Activated naive CD8-positive, alpha-beta T cell (primary cell): ENCODE measurements around the gene ZNF329.
A peak's percentile ranks its signal among the peaks of the same experiment; 100 is the strongest.

Experiments
- H3K27ac Mint-ChIP-seq: one replicate; pipeline ENCODE4 v1.8.0; 2021; ENCODE audit warnings: mixed read lengths
- H3K27me3 Mint-ChIP-seq: one replicate; pipeline ENCODE4 v1.8.0; 2021; ENCODE audit warnings: mixed read lengths
- H3K36me3 Mint-ChIP-seq: one replicate; pipeline ENCODE4 v1.8.0; 2021; ENCODE audit warnings: mixed read lengths
- H3K4me1 Mint-ChIP-seq: one replicate; pipeline ENCODE4 v1.8.0; 2021; ENCODE audit warnings: low read depth, mixed read lengths
- H3K4me3 Mint-ChIP-seq: one replicate; pipeline ENCODE4 v1.8.0; 2021; ENCODE audit warnings: mild to moderate bottlenecking, mixed read lengths
- H3K9me3 Mint-ChIP-seq: one replicate; pipeline ENCODE4 v1.8.0; 2021; ENCODE audit warnings: low read depth, mixed read lengths

ZNF329 gene

DNA sequence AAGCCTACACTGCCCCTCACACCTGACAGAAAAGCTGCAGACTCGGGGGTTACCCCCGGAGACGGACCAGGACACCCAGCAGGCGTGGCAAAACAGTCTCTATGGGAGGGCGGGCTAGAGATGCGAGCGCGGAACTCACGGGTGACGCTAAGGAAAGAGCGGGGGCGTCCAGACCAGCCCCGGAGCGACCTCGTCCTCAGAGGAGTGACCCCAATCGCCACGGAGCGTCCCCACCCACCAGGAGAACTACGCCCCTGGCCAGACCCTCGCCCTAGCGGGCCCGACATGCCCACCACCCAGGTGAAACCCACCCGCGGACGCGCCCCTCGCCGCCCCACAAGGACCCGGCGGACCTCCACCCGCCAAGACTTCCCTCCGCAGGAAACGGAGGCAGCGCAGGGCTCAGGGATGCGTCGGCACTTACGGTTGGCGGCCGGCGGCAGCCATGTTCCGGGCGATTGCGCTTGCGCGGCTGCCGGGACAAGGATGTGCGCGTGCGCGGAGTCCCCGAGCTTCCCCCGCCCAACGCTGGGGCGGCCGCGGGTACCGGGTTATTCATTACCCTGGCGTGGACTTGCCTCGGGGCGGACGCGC is at the start of gene ZNF329:
TSS of gene ZNF329 (minus strand) at position 462 of the 594 bp plus-strand sequence. CDS start 21,286 bp downstream, outside the sequence.
- H3K36me3 Mint-ChIP-seq = peaks cover 12% of the 10 kb centered on the region
- H3K4me1 Mint-ChIP-seq = peaks cover 21% of the 10 kb centered on the region
- H3K4me3 Mint-ChIP-seq = peak within 1 kb of the TSS; percentile 96
- H3K9me3 Mint-ChIP-seq = no peaks in the 10 kb centered on the region
- peak within 1 kb of the TSS; percentile 94 for H3K27ac Mint-ChIP-seq
- no peaks in the 10 kb centered on the region for H3K27me3 Mint-ChIP-seq

DNA sequence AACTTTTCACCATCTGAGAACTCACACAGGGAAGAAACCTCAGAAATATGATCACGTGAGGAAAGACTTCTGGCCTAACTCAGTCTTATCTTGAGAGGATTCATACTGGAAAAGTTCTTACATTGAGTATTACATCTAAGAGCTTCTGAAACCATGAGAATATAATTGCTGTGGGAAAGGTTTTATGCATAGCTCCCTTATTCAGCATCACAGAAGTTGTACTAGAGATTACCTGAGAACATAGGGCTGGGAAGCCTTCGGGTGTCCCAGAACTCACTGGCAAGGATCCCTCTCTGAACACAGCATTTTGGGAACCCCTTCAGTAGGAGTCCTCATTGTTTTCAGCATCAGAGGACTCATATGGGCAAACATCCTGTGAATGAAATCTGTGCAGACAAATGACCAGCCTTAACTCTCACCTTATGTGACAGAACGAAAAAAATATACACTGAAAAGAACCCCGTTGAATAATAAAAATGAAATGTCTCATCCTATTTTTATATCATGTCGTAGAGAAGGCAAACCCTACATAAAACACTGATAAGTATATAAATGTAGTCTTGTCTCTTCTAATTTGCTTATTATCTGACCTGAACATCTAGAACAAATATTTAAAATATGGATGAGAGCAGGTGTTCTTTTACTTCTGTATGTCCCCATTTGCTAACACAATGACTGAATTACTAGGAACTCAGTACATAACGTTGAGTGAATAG is 46.5 kb upstream of the ZNF329 start:
- Mint-ChIP-seq H3K36me3 (peaks cover 58% of the 10 kb centered on the region), H3K4me3 (no peak overlapping the region)

GRCh38 chr19:58183817-58184215 is 33.2 kb upstream of the ZNF329 start:
- peaks cover 10% of the 10 kb centered on the region for H3K9me3 Mint-ChIP-seq
- peak overlapping the region; percentile 96 for H3K27ac Mint-ChIP-seq
- peaks cover 20% of the 10 kb centered on the region for H3K4me1 Mint-ChIP-seq
- H3K27me3 Mint-ChIP-seq = no peaks in the 10 kb centered on the region
- H3K36me3 Mint-ChIP-seq = peaks cover 45% of the 10 kb centered on the region
- peak overlapping the region; percentile 91 for H3K4me3 Mint-ChIP-seq

More for the DNA sequence above, 46.5 kb upstream of the ZNF329 start:
- Mint-ChIP-seq H3K4me1 (no peaks in the 10 kb centered on the region), H3K27me3 (no peaks in the 10 kb centered on the region), H3K27ac (peak overlapping the region; percentile 10), H3K9me3 (peaks cover 28% of the 10 kb centered on the region)

DNA sequence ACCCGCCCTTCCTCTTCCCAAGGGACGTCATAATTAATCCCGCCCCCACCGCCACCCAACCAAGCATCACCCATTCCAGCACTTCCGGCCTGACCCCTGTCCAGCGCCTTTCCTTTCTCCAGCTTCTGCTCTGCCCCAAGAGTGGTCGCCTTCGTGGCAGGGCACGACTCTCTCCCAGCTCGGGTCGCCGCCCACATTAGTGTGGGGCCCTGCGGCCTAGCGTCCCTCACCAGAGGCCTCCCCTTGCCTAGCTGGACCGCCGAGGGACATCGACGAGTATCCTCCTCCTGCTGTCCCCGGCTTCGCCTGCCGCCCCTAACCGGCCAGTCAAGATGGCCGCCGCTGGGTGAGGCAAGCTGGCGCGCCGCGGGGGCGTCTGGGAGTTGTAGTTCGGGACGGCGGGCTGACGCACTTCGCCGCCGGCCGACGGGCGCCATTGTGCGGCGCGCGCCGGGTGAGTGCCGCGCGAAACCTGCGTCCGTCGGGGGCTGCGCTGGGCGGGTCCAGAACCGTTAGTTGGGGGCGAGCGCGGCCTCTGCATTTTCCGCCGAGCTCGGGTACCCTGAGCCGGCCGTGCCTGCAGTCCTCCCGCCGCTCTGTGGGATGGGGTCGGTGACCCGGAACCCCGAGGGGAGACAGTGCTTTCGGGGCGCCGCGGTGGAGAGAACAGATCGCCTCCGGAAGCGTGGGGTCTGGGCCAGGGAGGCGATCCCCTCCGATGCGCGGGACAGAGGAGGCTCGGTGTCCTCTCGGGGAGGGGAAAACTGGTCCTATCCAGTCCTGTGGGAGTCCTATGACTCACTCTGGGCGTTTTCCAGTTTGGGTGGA is 32.6 kb upstream of the ZNF329 start, which contains the start of gene ZNF274:
TSS of gene ZNF274 (plus strand) at position 73 of the 828 bp plus-strand sequence. CDS start 905 bp downstream, outside the sequence.
- peaks cover 46% of the 10 kb centered on the region for H3K36me3 Mint-ChIP-seq
- H3K4me1 Mint-ChIP-seq = peaks cover 20% of the 10 kb centered on the region
- H3K4me3 Mint-ChIP-seq = peak within 1 kb of the TSS; percentile 91
- H3K9me3 Mint-ChIP-seq = peaks cover 9% of the 10 kb centered on the region
- peak within 1 kb of the TSS; percentile 96 for H3K27ac Mint-ChIP-seq
- H3K27me3 Mint-ChIP-seq = no peaks in the 10 kb centered on the region

DNA sequence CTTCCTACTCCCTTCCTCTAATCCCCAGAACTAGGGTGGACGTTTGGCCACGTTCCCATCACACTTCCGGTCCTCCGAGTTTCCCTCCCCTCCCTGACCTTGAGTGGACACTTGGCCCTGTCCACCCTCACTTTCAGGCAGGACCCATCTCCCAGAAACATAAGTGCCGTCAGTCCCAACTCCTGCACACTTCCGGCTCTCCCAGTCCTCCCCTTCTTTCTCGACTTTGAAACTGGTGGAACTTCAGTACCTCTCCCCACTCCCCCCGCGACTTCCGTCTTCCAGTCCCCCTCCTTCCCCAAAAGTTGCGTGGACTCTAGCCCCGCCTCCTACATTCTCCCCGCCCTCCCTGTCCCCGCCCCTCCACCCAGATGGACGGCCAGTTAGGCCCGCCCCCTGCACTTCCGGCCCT is 32.0 kb upstream of the ZNF329 start:
- H3K4me1 Mint-ChIP-seq = peaks cover 20% of the 10 kb centered on the region
- H3K9me3 Mint-ChIP-seq = peaks cover 9% of the 10 kb centered on the region
- peak overlapping the region; percentile 91 for H3K4me3 Mint-ChIP-seq
- peaks cover 43% of the 10 kb centered on the region for H3K36me3 Mint-ChIP-seq
- H3K27ac Mint-ChIP-seq = peak overlapping the region; percentile 96
- H3K27me3 Mint-ChIP-seq = no peaks in the 10 kb centered on the region

DNA sequence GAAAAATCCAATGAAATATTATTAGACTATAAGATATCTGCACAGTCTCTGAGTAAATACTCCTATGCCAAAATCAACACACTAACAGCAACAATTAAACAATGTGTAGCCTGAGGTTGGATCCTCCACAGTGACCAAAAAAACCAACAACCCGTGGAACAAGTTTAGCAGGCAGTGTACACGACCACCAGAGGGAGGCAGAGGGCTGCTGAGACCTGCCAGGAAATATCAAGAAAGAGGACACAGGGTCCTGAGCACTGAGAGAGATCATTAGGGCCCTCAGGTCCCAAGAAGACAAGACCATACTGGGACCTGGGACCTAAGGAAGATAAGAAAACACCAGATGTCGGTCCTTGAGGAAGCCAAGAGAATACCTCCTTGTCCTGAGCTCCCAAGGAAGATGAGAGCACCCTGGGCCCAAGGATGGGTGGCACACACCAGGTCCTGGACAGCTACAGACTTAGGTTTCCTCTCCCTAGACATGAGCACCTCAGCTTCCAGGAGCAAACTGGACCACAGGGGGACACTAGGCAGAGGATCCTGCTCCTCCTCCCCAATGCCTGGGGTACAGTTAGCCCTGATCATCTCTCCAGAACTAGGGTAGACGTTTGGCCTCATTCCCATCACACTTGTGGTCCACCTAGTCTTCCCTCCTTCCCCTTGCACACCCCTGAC is 31.4 kb upstream of the ZNF329 start:
- peaks cover 44% of the 10 kb centered on the region for H3K36me3 Mint-ChIP-seq
- H3K9me3 Mint-ChIP-seq = peaks cover 9% of the 10 kb centered on the region
- H3K4me3 Mint-ChIP-seq = peak overlapping the region; percentile 91
- H3K27me3 Mint-ChIP-seq = no peaks in the 10 kb centered on the region
- peaks cover 20% of the 10 kb centered on the region for H3K4me1 Mint-ChIP-seq
- H3K27ac Mint-ChIP-seq = peak overlapping the region; percentile 96

DNA sequence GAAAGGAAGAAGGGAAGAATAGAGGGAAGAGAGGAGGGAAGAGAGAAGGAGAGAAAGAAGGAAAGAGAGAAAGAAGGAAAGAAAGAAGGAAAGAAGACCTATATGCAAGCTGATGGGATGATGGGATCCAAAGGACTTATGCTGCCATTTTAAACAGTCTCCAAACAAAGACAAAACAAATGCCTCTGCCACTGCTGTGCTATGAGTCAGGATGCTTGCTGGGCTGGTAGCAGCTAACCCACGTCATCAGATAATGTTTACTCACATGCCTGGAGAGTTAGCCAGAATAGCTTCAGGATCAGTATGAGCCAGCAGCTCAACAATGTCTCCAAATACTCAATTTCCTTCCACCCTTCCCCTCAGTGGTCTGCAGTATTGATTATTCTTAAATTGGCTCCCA is 20.3 kb upstream of the ZNF329 start:
- H3K4me1 Mint-ChIP-seq = no peaks in the 10 kb centered on the region
- H3K4me3 Mint-ChIP-seq = no peak overlapping the region
- peaks cover 2% of the 10 kb centered on the region for H3K27me3 Mint-ChIP-seq
- peaks cover 20% of the 10 kb centered on the region for H3K36me3 Mint-ChIP-seq
- no peak overlapping the region for H3K27ac Mint-ChIP-seq
- H3K9me3 Mint-ChIP-seq = peaks cover 13% of the 10 kb centered on the region

DNA sequence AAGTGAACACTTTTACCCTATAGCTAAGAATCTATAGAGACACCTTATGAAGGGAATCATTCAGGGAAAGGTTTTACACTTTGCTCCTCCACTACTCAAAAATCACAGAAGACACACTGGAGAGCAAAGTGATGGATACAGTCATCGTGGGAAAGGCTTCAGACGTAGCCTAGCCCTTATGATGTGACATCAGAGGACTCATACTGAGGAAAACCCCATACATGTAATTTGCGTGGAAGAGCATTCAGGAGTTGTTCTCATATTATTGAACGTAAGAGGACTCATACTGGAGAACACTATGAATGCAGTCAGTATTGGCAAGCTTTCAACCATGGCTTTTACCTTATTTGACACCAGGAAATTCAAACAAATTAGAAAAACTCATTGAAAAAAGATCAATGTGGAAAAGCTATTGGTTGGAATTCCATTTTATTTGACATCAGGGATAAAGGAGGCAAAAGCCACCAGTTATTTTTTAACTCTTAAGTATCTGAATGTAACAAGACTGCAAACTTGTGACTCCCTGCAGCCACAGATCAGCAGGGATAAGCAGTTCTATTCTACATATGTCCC is 16.2 kb upstream of the ZNF329 start:
- Mint-ChIP-seq H3K36me3 (peaks cover 28% of the 10 kb centered on the region), H3K4me1 (no peaks in the 10 kb centered on the region), H3K27ac (no peak overlapping the region), H3K4me3 (no peak overlapping the region), H3K9me3 (peaks cover 17% of the 10 kb centered on the region), H3K27me3 (no peaks in the 10 kb centered on the region)

DNA sequence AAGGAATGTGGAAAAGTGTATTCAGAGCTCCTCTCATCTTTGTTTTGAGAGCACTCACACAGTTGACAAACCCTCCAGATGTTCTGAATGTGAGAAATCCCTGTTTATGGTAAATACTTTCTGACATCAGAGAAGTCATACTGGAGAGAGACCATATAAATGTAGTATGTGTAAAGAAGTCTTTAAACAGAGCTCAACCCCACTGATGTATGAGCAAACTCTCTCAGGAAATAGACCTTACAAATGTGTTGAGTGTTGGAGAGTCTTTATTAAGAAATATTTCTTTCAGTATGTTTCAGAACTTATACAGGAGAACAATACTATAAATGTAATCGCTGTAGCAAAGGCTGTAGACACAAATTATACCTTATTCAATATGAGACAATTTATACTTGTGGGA is 15.7 kb upstream of the ZNF329 start:
- H3K4me3 Mint-ChIP-seq = no peak overlapping the region

GRCh38 chr19:58157045-58157728 is 6.6 kb upstream of the ZNF329 start:
- peaks cover 4% of the 10 kb centered on the region for H3K9me3 Mint-ChIP-seq
- H3K36me3 Mint-ChIP-seq = peaks cover 4% of the 10 kb centered on the region
- peaks cover 5% of the 10 kb centered on the region for H3K4me1 Mint-ChIP-seq
- no peak overlapping the region for H3K27ac Mint-ChIP-seq
- H3K27me3 Mint-ChIP-seq = no peaks in the 10 kb centered on the region
- H3K4me3 Mint-ChIP-seq = no peak overlapping the region

More for the DNA sequence above, 15.7 kb upstream of the ZNF329 start:
- Mint-ChIP-seq H3K36me3 (peaks cover 29% of the 10 kb centered on the region), H3K27me3 (no peaks in the 10 kb centered on the region), H3K4me1 (no peaks in the 10 kb centered on the region), H3K9me3 (peaks cover 18% of the 10 kb centered on the region), H3K27ac (no peak overlapping the region)

GRCh38 chr19:58154679-58155648 is 4.4 kb upstream of the ZNF329 start:
- Mint-ChIP-seq H3K9me3 (no peaks in the 10 kb centered on the region), H3K36me3 (peaks cover under 1% of the 10 kb centered on the region), H3K27me3 (no peaks in the 10 kb centered on the region), H3K4me3 (peak overlapping the region; percentile 87), H3K4me1 (peaks cover 14% of the 10 kb centered on the region), H3K27ac (peak overlapping the region; percentile 5)

DNA sequence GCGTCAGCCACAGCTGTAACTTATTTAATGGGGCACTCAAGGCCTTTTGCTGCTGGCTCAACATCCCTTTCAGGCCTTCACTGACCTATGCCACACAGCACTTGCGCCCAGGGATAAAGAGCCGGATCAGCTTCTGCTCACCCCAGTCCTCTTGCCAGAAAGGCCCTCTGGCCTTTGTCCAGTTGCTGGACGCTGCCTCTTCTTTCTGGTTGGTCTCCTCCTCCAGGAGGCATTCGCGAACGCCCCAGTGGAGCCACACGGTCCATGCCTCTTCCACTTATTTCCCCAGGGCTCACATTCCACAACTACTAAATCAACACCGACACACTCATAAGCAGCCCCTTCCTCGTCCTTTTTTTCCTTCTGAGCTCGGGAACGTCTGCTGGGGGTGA is 3.7 kb upstream of the ZNF329 start:
- Mint-ChIP-seq H3K4me3 (peak overlapping the region; percentile 87), H3K27me3 (no peaks in the 10 kb centered on the region), H3K4me1 (peaks cover 20% of the 10 kb centered on the region), H3K36me3 (peaks cover 3% of the 10 kb centered on the region), H3K9me3 (no peaks in the 10 kb centered on the region), H3K27ac (peak overlapping the region; percentile 5)

DNA sequence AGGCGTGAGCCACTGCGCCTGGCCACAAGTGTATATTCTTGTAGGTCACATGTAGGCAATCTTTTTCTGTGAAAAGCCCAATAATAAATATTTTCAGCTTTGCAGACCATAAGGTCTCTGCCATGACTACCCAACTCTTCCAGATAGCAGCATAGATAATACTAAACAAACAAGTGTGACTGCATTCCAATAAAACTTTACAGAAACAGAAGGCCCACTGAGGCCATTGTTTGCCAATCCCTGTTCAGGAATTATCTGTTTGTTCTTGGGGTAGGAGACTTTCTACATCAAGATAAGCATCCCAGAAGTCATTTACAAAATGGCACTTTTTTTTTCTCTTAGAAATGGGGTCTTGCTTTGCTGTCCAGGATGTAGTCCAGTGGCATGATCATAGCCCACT is 2.8 kb upstream of the ZNF329 start:
- Mint-ChIP-seq H3K4me1 (peaks cover 21% of the 10 kb centered on the region), H3K36me3 (peaks cover 6% of the 10 kb centered on the region), H3K27ac (no peak overlapping the region), H3K9me3 (no peaks in the 10 kb centered on the region), H3K27me3 (no peaks in the 10 kb centered on the region), H3K4me3 (peak overlapping the region; percentile 17)
